IPS DF 6.9 (cell line): Measurements from ENCODE around the gene PWWP3B.
A peak's percentile ranks its signal among the peaks of the same experiment; 100 is the strongest.

Experiments
- DNase-seq: peaks from one replicate; pipeline ENCODE4 v3.0.0-alpha.2; 2013; ENCODE audit warnings: low read depth, low spot score
- H3K27ac ChIP-seq: one replicate; pipeline ENCODE4 v1.5.1; 2013; ENCODE audit warnings: low read length, control low read depth
- H3K27me3 ChIP-seq: 2 replicates; pipeline ENCODE4 v1.6.1; 2013; ENCODE audit warnings: mild to moderate bottlenecking, low read length; ENCODE audit not compliant: control insufficient read depth, insufficient read depth
- H3K36me3 ChIP-seq: 2 replicates; pipeline ENCODE4 v1.6.1; 2013; ENCODE audit warnings: low read length; ENCODE audit not compliant: control insufficient read depth, insufficient read depth
- H3K4me1 ChIP-seq: 2 replicates; pipeline ENCODE4 v1.6.1; 2013; ENCODE audit warnings: low read length; ENCODE audit not compliant: control insufficient read depth, insufficient read depth
- H3K4me3 ChIP-seq: 2 replicates; pipeline ENCODE4 v1.5.1; 2013; ENCODE audit warnings: mild to moderate bottlenecking, low read length
- H3K9me3 ChIP-seq: 2 replicates; pipeline ENCODE4 v1.6.1; 2013; ENCODE audit warnings: low read length, inconsistent platforms; ENCODE audit not compliant: control insufficient read depth, insufficient read depth
- WGBS: extraction: QIAGEN DNeasy Blood & Tissue Kit; methylation state at CpG from one replicate; pipeline ENCODE4 v1.1.7; 2013; ENCODE audit warnings: mixed read lengths, missing lambda C conversion rate; ENCODE audit not compliant: insufficient read length, insufficient coverage; 5-methylcytosine and 5-hydroxymethylcytosine counted together

The PWWP3B gene

DNA sequence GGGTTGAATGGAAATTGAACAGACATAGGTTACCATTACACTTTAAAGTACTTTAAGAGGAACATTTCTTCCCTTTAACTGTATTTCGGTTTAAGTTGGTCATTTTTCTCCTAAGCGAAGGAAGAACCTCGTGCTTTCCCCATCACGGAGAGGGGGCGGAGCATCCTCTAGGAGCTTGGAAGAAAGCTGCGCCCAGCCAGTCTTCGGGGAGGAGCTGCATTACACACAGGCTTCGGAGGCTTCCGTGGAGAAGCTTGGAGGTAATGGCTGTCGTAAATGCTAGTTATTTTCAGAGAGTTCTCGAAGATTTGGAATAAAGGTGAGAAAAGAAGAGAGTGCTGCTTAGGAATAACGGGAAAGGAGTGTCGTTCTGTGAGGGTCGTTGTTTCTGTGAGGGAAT is at the start of gene PWWP3B:
PWWP3B (plus strand) TSS at position 199 of the 400 bp plus-strand sequence. CDS start 37,128 bp downstream, outside the sequence.
- Histone ChIP-seq H3K4me1 (no peaks in the 10 kb centered on the region), H3K27ac (no peak within 1 kb of the TSS), H3K4me3 (no peak within 1 kb of the TSS), H3K27me3 (no peaks in the 10 kb centered on the region), H3K9me3 (no peaks in the 10 kb centered on the region), H3K36me3 (no peaks in the 10 kb centered on the region)
- DNase-seq: no peak
- no CpG with 5 or more reads among the region's 14 CpGs for WGBS

DNA sequence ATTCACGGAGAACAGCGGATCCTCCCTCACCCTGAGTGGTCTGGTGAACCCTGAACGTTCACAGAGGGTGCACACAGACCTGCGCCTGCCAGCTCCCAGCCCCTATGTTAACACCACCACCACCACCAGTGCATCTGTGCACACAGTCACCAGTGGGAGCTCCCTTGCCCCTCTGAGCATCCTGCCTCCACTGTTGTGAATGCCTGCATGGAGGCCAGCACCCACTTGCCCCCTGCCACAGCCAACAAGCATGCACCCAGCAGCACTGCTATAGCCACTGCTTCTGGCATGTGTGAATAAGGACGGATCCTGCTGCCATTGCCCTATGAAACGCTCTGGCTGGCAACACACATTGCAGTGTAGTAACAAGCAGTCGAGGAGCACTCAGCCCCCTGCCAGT is 29.1 kb upstream of the PWWP3B start:
- no CpG with 5 or more reads among the region's 7 CpGs for WGBS
- H3K36me3 ChIP-seq: no peaks in the 10 kb centered on the region

DNA sequence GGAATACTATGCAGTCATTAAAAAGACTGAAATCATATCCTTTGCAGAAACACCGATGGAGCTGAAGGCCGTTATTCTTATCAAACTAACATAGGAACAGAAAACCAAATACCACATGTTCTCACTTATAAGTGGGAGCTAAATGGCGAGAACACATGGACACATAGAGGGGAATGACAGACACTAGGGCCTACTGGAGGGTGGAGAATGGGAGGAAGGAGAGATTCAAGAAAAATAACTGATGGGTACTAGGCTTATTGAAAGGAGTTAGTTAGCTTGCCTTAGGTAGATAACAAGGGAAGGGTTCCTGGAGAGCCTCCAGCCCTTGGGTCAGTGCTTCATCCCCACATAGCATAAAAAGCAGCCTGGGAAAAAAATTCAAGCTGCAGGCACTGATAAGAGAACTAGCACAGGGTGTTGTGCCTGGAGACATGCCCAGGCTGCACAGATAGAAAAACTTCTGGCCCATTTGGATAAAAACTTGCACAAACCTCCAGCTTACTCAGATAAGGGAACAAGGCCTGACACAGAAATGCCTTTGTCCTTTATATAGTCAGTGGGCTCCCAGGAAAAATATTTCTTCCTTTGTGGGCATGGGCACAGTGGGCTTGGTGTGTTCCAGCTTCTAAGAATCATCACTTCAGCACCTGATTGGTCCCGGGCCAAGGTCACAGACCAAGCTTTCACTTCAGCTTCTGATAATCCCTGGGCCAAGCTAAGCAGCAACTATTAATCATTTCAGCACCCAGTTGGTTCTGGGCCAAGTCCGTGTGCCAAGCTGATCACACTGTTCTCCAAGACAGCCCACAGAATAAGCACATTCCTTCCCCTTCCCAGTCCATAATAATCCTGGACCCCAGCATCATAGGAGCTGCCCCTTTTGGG is 23.1 kb upstream of the PWWP3B start:
- no peaks in the 10 kb centered on the region for H3K9me3 ChIP-seq
- H3K27ac ChIP-seq: no peak overlapping the region
- no peaks in the 10 kb centered on the region for H3K4me1 ChIP-seq
- H3K36me3 ChIP-seq: no peaks in the 10 kb centered on the region
- no peak for DNase-seq
- no peak overlapping the region for H3K4me3 ChIP-seq
- WGBS: no CpG with 5 or more reads among the region's 5 CpGs
- H3K27me3 ChIP-seq: no peaks in the 10 kb centered on the region

More for the DNA sequence above, 29.1 kb upstream of the PWWP3B start:
- Histone ChIP-seq H3K27ac (no peak overlapping the region), H3K4me1 (no peaks in the 10 kb centered on the region), H3K27me3 (no peaks in the 10 kb centered on the region), H3K9me3 (no peaks in the 10 kb centered on the region), H3K4me3 (no peak overlapping the region)
- no peak for DNase-seq

DNA sequence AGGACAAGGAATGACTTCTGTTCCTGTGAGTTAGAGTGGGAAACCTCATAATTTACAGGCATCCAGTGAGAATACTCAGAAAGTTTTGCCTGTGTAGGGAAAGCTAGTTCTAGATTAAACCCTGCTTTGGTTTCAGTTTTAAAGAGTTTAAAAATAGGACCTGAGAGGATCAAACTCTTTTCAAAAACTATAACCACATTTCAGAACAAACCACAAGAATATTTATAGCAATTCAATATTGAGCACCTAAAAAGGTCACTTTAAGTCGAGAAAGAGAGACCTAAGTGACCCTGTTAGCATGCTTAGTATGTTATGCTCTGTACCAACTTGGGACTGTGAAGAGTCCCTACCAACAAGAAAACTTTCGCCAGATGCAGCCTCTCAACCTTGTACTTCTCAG is 17.4 kb upstream of the PWWP3B start:
- Histone ChIP-seq H3K4me3 (no peak overlapping the region), H3K36me3 (no peaks in the 10 kb centered on the region), H3K9me3 (no peaks in the 10 kb centered on the region), H3K27ac (no peak overlapping the region), H3K27me3 (no peaks in the 10 kb centered on the region), H3K4me1 (no peaks in the 10 kb centered on the region)
- DNase-seq: no peak
- no CpG with 5 or more reads among the region's 2 CpGs for WGBS

DNA sequence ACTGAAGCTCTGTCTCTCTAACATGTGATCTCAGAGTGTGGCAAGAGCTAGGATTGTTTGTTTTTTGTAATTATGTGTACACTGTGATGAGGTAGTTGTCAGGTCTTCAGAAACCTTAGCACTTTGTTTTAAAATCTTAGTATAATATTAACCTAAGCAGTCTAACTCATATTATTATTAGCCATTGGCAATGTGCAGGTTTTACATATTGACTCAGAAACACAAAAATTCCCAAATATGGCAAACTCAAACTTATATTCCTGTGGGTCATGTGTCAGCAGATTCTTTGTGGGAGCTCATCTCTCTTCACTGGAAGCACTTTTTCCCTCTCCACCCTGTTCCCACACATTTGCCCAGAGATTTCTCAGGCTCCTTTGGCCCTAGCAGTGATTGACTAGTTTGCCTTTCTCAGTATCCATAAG is 8.2 kb upstream of the PWWP3B start:
- H3K27me3 ChIP-seq: no peaks in the 10 kb centered on the region
- no peaks in the 10 kb centered on the region for H3K4me1 ChIP-seq
- no peaks in the 10 kb centered on the region for H3K36me3 ChIP-seq
- no peak overlapping the region for H3K4me3 ChIP-seq
- no peak for DNase-seq
- no peak overlapping the region for H3K27ac ChIP-seq
- H3K9me3 ChIP-seq: no peaks in the 10 kb centered on the region

DNA sequence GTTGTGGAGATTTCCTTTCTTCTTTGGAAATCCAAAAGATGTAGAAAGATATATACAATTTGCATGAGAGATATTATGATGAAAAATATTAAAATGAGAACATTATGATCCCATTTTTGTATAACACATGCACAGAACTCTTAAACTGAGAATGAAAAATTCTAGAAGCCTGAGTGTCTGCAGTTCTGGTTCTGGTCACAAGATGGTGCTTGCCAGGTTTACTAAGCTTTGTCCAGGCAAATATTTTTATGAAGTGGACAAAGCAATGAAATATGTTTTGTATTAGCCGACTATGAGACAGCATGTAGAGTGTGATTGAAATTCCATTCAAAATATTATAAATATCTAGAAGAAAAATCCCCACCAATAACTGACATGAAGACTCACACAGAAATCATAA is 2.2 kb downstream of the PWWP3B start:
- Histone ChIP-seq H3K4me3 (no peak overlapping the region), H3K4me1 (no peaks in the 10 kb centered on the region), H3K27ac (no peak overlapping the region), H3K36me3 (no peaks in the 10 kb centered on the region), H3K27me3 (no peaks in the 10 kb centered on the region), H3K9me3 (no peaks in the 10 kb centered on the region)
- no peak for DNase-seq
- WGBS: no CpG with 5 or more reads among the region's 1 CpG

DNA sequence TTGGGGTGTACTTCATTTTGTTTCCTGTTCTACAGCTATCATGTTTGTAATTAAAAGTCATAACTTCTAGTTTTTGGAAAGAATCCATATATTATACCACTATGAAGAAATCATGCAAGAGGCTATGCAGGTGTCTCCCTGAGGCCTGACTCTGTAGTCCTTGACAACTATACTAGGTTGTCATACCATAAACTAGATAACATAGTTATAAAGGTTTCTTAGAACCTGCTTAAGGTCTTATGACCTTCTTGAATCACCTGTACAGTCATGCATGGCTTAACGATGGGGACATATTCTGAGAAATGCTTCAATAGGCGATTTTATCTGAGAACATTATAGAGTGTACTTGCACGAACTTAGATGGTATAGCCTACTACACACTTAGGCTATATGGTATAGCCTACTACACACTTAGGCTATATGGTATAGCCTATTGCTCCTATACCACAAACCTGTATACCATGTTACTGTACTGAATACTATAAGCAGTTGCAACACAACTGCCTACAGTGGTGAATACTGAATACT is 3.3 kb downstream of the PWWP3B start:
- no CpG with 5 or more reads among the region's 3 CpGs for WGBS
- no peaks in the 10 kb centered on the region for H3K27me3 ChIP-seq
- H3K4me1 ChIP-seq: no peaks in the 10 kb centered on the region
- no peaks in the 10 kb centered on the region for H3K9me3 ChIP-seq
- no peak overlapping the region for H3K27ac ChIP-seq
- no peak for DNase-seq
- no peak overlapping the region for H3K4me3 ChIP-seq
- no peaks in the 10 kb centered on the region for H3K36me3 ChIP-seq

GRCh38 chrX:106177106-106177981 is 9.2 kb downstream of the PWWP3B start:
- peak; percentile 13 for DNase-seq
- Histone ChIP-seq H3K4me1 (no peaks in the 10 kb centered on the region), H3K27ac (no peak overlapping the region), H3K4me3 (no peak overlapping the region), H3K27me3 (no peaks in the 10 kb centered on the region), H3K9me3 (no peaks in the 10 kb centered on the region), H3K36me3 (no peaks in the 10 kb centered on the region)
- no CpG with 5 or more reads among the region's 22 CpGs for WGBS

- no peaks in the 10 kb centered on the region for H3K9me3 ChIP-seq
- WGBS: no CpG with 5 or more reads among the region's 4 CpGs
- no peak overlapping the region for H3K27ac ChIP-seq
- no peaks in the 10 kb centered on the region for H3K4me1 ChIP-seq
- no peaks in the 10 kb centered on the region for H3K36me3 ChIP-seq
- H3K4me3 ChIP-seq: no peak overlapping the region
- no peaks in the 10 kb centered on the region for H3K27me3 ChIP-seq
- DNase-seq: no peak
Measured at GRCh38 chrX:106177982-106178321, 9.8 kb downstream of the PWWP3B start.

DNA sequence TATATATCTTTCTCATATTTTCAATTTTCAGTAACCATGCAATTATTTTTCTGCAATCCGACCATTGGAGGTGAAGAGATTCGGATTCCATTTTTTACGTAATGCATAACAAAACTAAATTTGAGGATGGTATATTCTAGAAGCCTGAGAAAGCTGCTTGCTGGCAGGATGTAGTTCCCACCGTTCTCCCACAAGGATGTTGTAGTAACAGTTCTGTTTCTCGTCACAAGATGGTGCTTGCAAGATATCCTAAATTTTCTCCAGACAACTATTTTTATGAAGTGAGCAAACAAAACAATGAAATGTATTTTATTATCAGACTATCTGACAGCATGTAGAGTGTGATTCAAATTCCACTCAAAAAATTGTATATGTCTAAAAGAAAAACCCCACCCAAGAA is 10.7 kb downstream of the PWWP3B start:
- Histone ChIP-seq H3K9me3 (no peaks in the 10 kb centered on the region), H3K4me1 (no peaks in the 10 kb centered on the region), H3K27ac (no peak overlapping the region), H3K36me3 (no peaks in the 10 kb centered on the region), H3K4me3 (no peak overlapping the region), H3K27me3 (no peaks in the 10 kb centered on the region)
- DNase-seq: no peak
- WGBS: no CpG with 5 or more reads among the region's 5 CpGs
